ENCODE results near the gene TENM4. TPM values are rescaled to one million over a fixed set of nuclear protein-coding genes. Genes with fewer than 3 reads are reported as not detected.

Gene TENM4
- total RNA-seq, 1 experiment from 2014 or later, result 0.39 TPM

DNA sequence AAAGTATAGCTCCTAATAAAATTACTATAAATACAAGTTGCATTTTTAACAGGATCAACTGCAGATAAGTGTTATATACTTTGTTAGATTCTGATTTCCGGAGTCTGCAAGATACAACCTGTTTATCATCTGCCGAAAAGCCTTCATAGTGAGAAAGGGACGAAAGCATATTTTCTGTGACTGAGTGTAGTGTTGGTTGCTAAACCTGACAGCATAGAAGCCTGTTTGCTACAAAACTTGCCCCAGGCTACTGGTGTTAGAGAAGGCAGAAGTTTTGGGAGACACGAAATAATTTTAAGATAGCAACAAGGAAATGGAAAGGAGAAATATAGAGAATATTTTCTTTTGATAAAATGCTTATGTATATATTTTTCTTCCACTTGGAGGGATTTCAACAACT lies 622.6 kb downstream of the TENM4 start:
- ATAC-seq, result no peak
- Histone ChIP-seq H3K27ac (ENCODE audit: low read length) (no peak overlapping the region), H3K27me3 (ENCODE audit: control insufficient read depth, insufficient read depth, low read length) (no peaks in the 10 kb centered on the region), H3K4me1 (ENCODE audit: control insufficient read depth, insufficient read depth, low read length) (no peaks in the 10 kb centered on the region), H3K4me3 (ENCODE audit: low read depth in 2 of 2, low read length in 2 of 2) (no peak overlapping the region), H3K36me3 (ENCODE audit: control insufficient read depth, insufficient read depth, low read length) (no peaks in the 10 kb centered on the region), H3K9me3 (ENCODE audit: control insufficient read depth, insufficient read depth, low read depth, low read length) (no peaks in the 10 kb centered on the region)
- intact Hi-C loops (cut with micrococcal nuclease; ENCODE audit: unreplicated experiment), result no loop called here
- TF ChIP-seq SIN3A (IDR thresholded peaks at IDR 0.05; ENCODE audit: borderline replicate concordance, insufficient read depth, low read depth, low read length), result no peak
- no peak for TF ChIP-seq POLR2AphosphoS5 (IDR thresholded peaks at IDR 0.05; ENCODE audit: low read depth, low read length)
- TF ChIP-seq, protein P1, sequence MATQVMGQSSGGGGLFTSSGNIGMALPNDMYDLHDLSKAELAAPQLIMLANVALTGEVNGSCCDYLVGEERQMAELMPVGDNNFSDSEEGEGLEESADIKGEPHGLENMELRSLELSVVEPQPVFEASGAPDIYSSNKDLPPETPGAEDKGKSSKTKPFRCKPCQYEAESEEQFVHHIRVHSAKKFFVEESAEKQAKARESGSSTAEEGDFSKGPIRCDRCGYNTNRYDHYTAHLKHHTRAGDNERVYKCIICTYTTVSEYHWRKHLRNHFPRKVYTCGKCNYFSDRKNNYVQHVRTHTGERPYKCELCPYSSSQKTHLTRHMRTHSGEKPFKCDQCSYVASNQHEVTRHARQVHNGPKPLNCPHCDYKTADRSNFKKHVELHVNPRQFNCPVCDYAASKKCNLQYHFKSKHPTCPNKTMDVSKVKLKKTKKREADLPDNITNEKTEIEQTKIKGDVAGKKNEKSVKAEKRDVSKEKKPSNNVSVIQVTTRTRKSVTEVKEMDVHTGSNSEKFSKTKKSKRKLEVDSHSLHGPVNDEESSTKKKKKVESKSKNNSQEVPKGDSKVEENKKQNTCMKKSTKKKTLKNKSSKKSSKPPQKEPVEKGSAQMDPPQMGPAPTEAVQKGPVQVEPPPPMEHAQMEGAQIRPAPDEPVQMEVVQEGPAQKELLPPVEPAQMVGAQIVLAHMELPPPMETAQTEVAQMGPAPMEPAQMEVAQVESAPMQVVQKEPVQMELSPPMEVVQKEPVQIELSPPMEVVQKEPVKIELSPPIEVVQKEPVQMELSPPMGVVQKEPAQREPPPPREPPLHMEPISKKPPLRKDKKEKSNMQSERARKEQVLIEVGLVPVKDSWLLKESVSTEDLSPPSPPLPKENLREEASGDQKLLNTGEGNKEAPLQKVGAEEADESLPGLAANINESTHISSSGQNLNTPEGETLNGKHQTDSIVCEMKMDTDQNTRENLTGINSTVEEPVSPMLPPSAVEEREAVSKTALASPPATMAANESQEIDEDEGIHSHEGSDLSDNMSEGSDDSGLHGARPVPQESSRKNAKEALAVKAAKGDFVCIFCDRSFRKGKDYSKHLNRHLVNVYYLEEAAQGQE (IDR thresholded peaks at IDR 0.05; ENCODE audit: insufficient read depth in 1 of 2, low read depth in 2 of 2, low read length in 1 of 2), result no peak
- TF ChIP-seq, protein P2, sequence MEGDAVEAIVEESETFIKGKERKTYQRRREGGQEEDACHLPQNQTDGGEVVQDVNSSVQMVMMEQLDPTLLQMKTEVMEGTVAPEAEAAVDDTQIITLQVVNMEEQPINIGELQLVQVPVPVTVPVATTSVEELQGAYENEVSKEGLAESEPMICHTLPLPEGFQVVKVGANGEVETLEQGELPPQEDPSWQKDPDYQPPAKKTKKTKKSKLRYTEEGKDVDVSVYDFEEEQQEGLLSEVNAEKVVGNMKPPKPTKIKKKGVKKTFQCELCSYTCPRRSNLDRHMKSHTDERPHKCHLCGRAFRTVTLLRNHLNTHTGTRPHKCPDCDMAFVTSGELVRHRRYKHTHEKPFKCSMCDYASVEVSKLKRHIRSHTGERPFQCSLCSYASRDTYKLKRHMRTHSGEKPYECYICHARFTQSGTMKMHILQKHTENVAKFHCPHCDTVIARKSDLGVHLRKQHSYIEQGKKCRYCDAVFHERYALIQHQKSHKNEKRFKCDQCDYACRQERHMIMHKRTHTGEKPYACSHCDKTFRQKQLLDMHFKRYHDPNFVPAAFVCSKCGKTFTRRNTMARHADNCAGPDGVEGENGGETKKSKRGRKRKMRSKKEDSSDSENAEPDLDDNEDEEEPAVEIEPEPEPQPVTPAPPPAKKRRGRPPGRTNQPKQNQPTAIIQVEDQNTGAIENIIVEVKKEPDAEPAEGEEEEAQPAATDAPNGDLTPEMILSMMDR (IDR thresholded peaks at IDR 0.05), result no peak
- TF ChIP-seq TCF7L2 (IDR thresholded peaks at IDR 0.05; ENCODE audit: low read depth, low read length), result no peak
- in situ Hi-C loops (cut with HindIII; ENCODE audit: low pct_unique_long_range_greater_than_20kb, low sequenced_read_pairs), result no loop called here
- no TSS peak for BruUV-seq (replicated peaks)
- DNase-seq (ENCODE audit: low read depth, low spot score), result no peak
- POLR2A ChIA-PET, result no interaction called here
- CTCF ChIA-PET, result no interaction called here

DNA sequence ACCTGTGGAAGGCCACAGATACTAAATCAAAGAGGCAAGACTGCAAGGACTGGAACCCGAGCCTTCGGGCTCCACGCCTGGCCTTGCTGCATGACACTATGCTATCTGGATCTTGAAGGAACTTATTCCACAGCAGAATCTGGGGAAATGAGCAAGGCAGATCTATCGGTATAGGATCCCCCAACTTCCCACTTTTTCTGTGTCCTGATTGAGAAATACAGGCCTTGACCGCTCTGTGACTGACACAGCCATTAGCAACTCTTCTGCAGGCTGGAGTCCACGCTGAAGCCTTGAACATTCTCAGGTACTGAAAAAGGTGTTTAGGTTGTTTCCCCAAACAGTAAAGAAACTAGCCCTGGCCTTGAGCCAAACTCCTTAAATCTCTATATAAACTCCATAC lies 625.0 kb downstream of the TENM4 start:
- Histone ChIP-seq H3K27me3 (ENCODE audit: control insufficient read depth, insufficient read depth, low read length) (no peaks in the 10 kb centered on the region), H3K27ac (ENCODE audit: low read length) (no peak overlapping the region), H3K4me3 (ENCODE audit: low read depth in 2 of 2, low read length in 2 of 2) (no peak overlapping the region), H3K4me1 (ENCODE audit: control insufficient read depth, insufficient read depth, low read length) (no peaks in the 10 kb centered on the region), H3K9me3 (ENCODE audit: control insufficient read depth, insufficient read depth, low read depth, low read length) (no peaks in the 10 kb centered on the region), H3K36me3 (ENCODE audit: control insufficient read depth, insufficient read depth, low read length) (no peaks in the 10 kb centered on the region)
- CTCF ChIA-PET, result no interaction called here
- in situ Hi-C loops (cut with HindIII; ENCODE audit: low pct_unique_long_range_greater_than_20kb, low sequenced_read_pairs) (no loop called here), intact Hi-C loops (cut with micrococcal nuclease; ENCODE audit: unreplicated experiment) (no loop called here)
- POLR2A ChIA-PET, result no interaction called here
- TF ChIP-seq, protein P2 (IDR thresholded peaks at IDR 0.05), result no peak
- TF ChIP-seq SIN3A (IDR thresholded peaks at IDR 0.05; ENCODE audit: borderline replicate concordance, insufficient read depth, low read depth, low read length) (no peak), TCF7L2 (IDR thresholded peaks at IDR 0.05; ENCODE audit: low read depth, low read length) (no peak), POLR2AphosphoS5 (IDR thresholded peaks at IDR 0.05; ENCODE audit: low read depth, low read length) (no peak)
- TF ChIP-seq, protein P1 (IDR thresholded peaks at IDR 0.05; ENCODE audit: insufficient read depth in 1 of 2, low read depth in 2 of 2, low read length in 1 of 2), result no peak
- DNase-seq (ENCODE audit: low read depth, low spot score) (no peak), ATAC-seq (no peak)
- no TSS peak for BruUV-seq (replicated peaks)
